ENCODE data around the gene C8G.

DNA sequence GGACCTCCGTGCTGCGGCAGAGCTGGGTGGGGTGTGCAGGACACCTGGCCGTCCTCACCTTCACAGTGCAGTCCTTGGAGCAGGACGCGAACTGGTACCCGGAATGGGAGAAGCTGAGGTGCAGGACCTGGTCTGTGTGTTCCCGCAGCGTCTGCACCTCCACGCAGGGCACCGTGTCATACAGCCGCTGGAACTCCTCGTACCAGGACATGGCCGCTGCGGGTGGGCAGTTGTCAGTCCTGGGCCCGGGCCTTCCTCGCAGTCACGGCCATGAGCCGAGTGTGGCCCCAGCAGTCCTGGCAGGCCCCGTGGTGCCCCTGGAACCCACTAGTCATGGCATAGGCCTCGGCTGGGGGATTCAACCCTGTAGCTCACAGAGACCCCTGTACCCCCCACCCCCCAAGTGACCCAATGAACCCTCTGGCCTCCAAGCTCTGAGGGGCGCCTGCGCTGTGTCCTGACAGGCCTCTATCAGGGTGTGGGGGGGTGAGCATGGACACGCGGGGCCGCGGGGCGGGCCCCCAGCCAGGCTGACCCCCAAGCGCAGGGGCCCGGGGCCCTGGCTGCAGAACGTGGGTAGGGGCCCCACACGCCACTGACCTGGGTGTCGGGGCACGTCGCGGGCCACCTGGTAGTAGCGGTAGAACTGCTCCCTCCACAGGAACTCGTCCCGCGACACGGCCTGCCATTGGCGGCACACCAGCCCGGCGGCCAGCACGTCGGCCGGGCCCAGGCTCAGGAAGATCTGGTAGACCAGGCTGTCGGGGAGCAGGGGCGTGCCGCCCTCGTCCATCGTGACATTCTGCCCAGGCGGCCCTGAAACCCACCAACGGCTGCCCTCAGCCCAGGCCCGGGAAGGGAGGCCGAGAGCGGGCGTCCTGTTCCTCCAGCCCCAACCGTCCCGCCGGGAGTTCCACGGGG lies 1.5 kb upstream of the C8G start:
- TF ChIP-seq CTCF (IDR thresholded peaks at IDR 0.05) (no peak), POLR2AphosphoS5 (IDR thresholded peaks at IDR 0.05) (no peak)

All from prostate gland (tissue), 2 donors.